ENCODE results near the gene TNIP3.

- TF ChIP-seq CTCF (IDR thresholded peaks at IDR 0.05) (no peak), POLR2A (IDR thresholded peaks at IDR 0.05) (no peak)
Measured at GRCh38 chr4:121187206-121187605, 23.1 kb upstream of the TNIP3 start.
